ENCODE data around the gene FMN2.

Gene FMN2

GRCh38 chr1:240192851-240193250 lies 101.2 kb downstream of the FMN2 start:
- Histone ChIP-seq H3K36me3 (ENCODE audit: control insufficient read depth in 2 of 2, insufficient read depth in 1 of 2, low read length in 2 of 2) (no peaks in the 10 kb centered on the region), H3K9me3 (ENCODE audit: control insufficient read depth, insufficient read depth, low read depth, low read length) (no peaks in the 10 kb centered on the region), H3K4me1 (ENCODE audit: control insufficient read depth, insufficient read depth, low read length) (peaks cover 4% of the 10 kb centered on the region; the same call in 1 of the 2 replicates), H3K27ac (ENCODE audit: extremely low read depth, low read depth, low read length) (no peak overlapping the region), H3K4me3 (ENCODE audit: low read depth, low read length) (no peak overlapping the region)
- TF ChIP-seq ZNF580 (tag by site-specific recombination; IDR thresholded peaks at IDR 0.05) (no peak), PRDM6 (tag by site-specific recombination; IDR thresholded peaks at IDR 0.05) (no peak), ZNF155 (tag by site-specific recombination; IDR thresholded peaks at IDR 0.05) (no peak), ZNF174 (tag by site-specific recombination; IDR thresholded peaks at IDR 0.05) (no peak), GLIS1 (tag by site-specific recombination; IDR thresholded peaks at IDR 0.05) (no peak), PRDM4 (tag by site-specific recombination; IDR thresholded peaks at IDR 0.05) (no peak), ZNF701 (tag by site-specific recombination; IDR thresholded peaks at IDR 0.05) (no peak), ZNF768 (tag by site-specific recombination; IDR thresholded peaks at IDR 0.05) (no peak), ZNF510 (tag by site-specific recombination; IDR thresholded peaks at IDR 0.05; ENCODE audit: insufficient replicate concordance) (no peak), GFI1B (tag by site-specific recombination; IDR thresholded peaks at IDR 0.05) (no peak), ZNF26 (tag by site-specific recombination; IDR thresholded peaks at IDR 0.05) (no peak), ZNF214 (tag by site-specific recombination; IDR thresholded peaks at IDR 0.05; ENCODE audit: borderline replicate concordance) (no peak), ZNF670 (tag by site-specific recombination; IDR thresholded peaks at IDR 0.05; ENCODE audit: low read depth) (no peak), ZNF366 (tag by site-specific recombination; conservative IDR thresholded peaks at IDR 0.05) (no peak), ZBTB8A (tag by site-specific recombination; IDR thresholded peaks at IDR 0.05) (no peak), SETDB1 (IDR thresholded peaks at IDR 0.05; ENCODE audit: insufficient read length, low read length) (no peak), ZNF248 (tag by site-specific recombination; IDR thresholded peaks at IDR 0.05) (no peak), ZNF514 (tag by site-specific recombination; IDR thresholded peaks at IDR 0.05) (no peak)
- POLR2A ChIA-PET: interaction anchor here (0.7 kb wide), 1 partner anchor 30 kb away, joined by 3 read pairs; no protein-coding TSS in a partner anchor
- CTCF ChIA-PET: interaction anchor here (0.6 to 1.7 kb wide), 7 partner anchors 9 to 499 kb away, joined by 3 to 11 read pairs (median 4); no protein-coding TSS in a partner anchor

- Histone ChIP-seq H3K4me3 (ENCODE audit: low read depth, low read length) (no peak overlapping the region), H3K9me3 (ENCODE audit: control insufficient read depth, insufficient read depth, low read depth, low read length) (no peaks in the 10 kb centered on the region), H3K4me1 (ENCODE audit: control insufficient read depth, insufficient read depth, low read length) (peaks cover 4% of the 10 kb centered on the region; the same call in 1 of the 2 replicates), H3K27ac (ENCODE audit: extremely low read depth, low read depth, low read length) (no peak overlapping the region), H3K36me3 (ENCODE audit: control insufficient read depth in 2 of 2, insufficient read depth in 1 of 2, low read length in 2 of 2) (no peaks in the 10 kb centered on the region)
- TF ChIP-seq ZNF211 (tag by site-specific recombination; IDR thresholded peaks at IDR 0.05; ENCODE audit: low read depth) (no peak), MZF1 (tag by site-specific recombination; IDR thresholded peaks at IDR 0.05; ENCODE audit: borderline replicate concordance) (no peak), SP7 (tag by site-specific recombination; IDR thresholded peaks at IDR 0.05) (no peak), ZNF362 (tag by site-specific recombination; IDR thresholded peaks at IDR 0.05) (no peak), SCRT1 (tag by site-specific recombination; IDR thresholded peaks at IDR 0.05; ENCODE audit: borderline replicate concordance) (no peak), ZNF529 (tag by site-specific recombination; IDR thresholded peaks at IDR 0.05; ENCODE audit: insufficient replicate concordance) (no peak), ZNF266 (tag by site-specific recombination; IDR thresholded peaks at IDR 0.05; ENCODE audit: low read depth) (no peak), ZNF514 (tag by site-specific recombination; IDR thresholded peaks at IDR 0.05) (no peak), ZNF146 (tag by site-specific recombination; IDR thresholded peaks at IDR 0.05) (no peak), ZNF473 (tag by site-specific recombination; IDR thresholded peaks at IDR 0.05) (no peak), PRDM1 (tag by site-specific recombination; IDR thresholded peaks at IDR 0.05) (no peak), ZNF157 (tag by site-specific recombination; IDR thresholded peaks at IDR 0.05) (no peak), ZNF837 (tag by site-specific recombination; IDR thresholded peaks at IDR 0.05) (no peak)
- ChIA-PET POLR2A (no interaction called here), CTCF (interaction anchor here (1.3 to 3.7 kb wide), 3 partner anchors 415 to 498 kb away, joined by 4 to 21 read pairs (median 11); no protein-coding TSS in a partner anchor)
These were observed 102.0 kb downstream of the FMN2 start for GRCh38 chr1:240193679-240194078.
